K562 (cell line): ENCODE data around the gene TNFAIP3. TPM values are rescaled to one million over a fixed set of nuclear protein-coding genes. Genes with fewer than 3 reads are reported as not detected.
A peak's percentile ranks its signal among the peaks of the same experiment; 100 is the strongest.

ENCODE experiments used
- BCL6 ChIP-seq: fragments of 250-450 bp; sonication (Bioruptor Pico); IDR thresholded peaks from 2 replicates; pipeline ENCODE4 v1.4.0; 2020
- CSDE1 ChIP-seq, 2 experiments: fragments of 450-650 bp; IDR thresholded peaks; 2 replicates each; pipeline ENCODE4 v1.6.1; 2016; ENCODE audit warnings: mild to moderate bottlenecking in 1 of 2
- E2F1 ChIP-seq: sonication (generic); formaldehyde crosslinking; IDR thresholded peaks from 2 replicates; pipeline ENCODE4 v1.8.1; 2023; ENCODE audit warnings: mild to moderate bottlenecking, missing genetic modification reagents, moderate library complexity
- FOXM1 ChIP-seq, 2 experiments: fragments of 450-650 bp in 1 of 2; sonication (generic) in 1 of 2; formaldehyde crosslinking in 1 of 2; IDR thresholded peaks; 2 replicates each; pipeline versions ENCODE4 v1.6.1 to v1.9.0; 2017 to 2022; ENCODE audit warnings: low read depth in 2 of 2, mild to moderate bottlenecking in 2 of 2, missing genetic modification reagents in 1 of 2, moderate library complexity in 1 of 2
- HES1 ChIP-seq: fragments of 450-650 bp; IDR thresholded peaks from 2 replicates; pipeline ENCODE4 v1.6.1; 2016; ENCODE audit warnings: low read depth, mild to moderate bottlenecking, moderate library complexity
- IRF9 ChIP-seq: fragments of 450-650 bp; IDR thresholded peaks from 2 replicates; pipeline ENCODE4 v1.6.1; 2016; ENCODE audit warnings: missing biosample characterization, missing genetic modification characterization
- L3MBTL2 ChIP-seq: fragments of 450-650 bp; IDR thresholded peaks from 2 replicates; pipeline ENCODE4 v1.6.1; 2016; ENCODE audit warnings: mild to moderate bottlenecking, moderate library complexity
- MEIS2 ChIP-seq: fragments of 450-650 bp; IDR thresholded peaks from 2 replicates; pipeline ENCODE4 v1.6.1; 2014; ENCODE audit warnings: mild to moderate bottlenecking; ENCODE audit not compliant: partially characterized antibody
- NEUROD1 ChIP-seq: fragments of 150-350 bp; IDR thresholded peaks from 2 replicates; pipeline ENCODE4 v1.6.1; 2014; ENCODE audit warnings: borderline replicate concordance, low read length, low read depth; ENCODE audit not compliant: partially characterized antibody
- PCBP1 ChIP-seq: fragments of 200-400 bp; formaldehyde crosslinking; IDR thresholded peaks from 2 replicates; pipeline ENCODE4 v1.6.1; 2018; ENCODE audit warnings: mild to moderate bottlenecking, low read depth, low read length; ENCODE audit not compliant: poor library complexity, severe bottlenecking
- RAD51 ChIP-seq: fragments of 450-650 bp; IDR thresholded peaks from 2 replicates; pipeline ENCODE4 v1.7.1; 2016; ENCODE audit warnings: low read depth, mild to moderate bottlenecking, borderline replicate concordance
- TOE1 ChIP-seq, 2 experiments: fragments of 450-650 bp in 1 of 2; sonication (generic) in 1 of 2; formaldehyde crosslinking in 1 of 2; IDR thresholded peaks; 2 replicates each; pipeline versions ENCODE4 v1.7.1 to v1.8.0; 2016 to 2022; ENCODE audit warnings: borderline replicate concordance in 2 of 2, mild to moderate bottlenecking in 2 of 2, antibody characterized with exemption in 1 of 2, inconsistent platforms in 1 of 2, low read depth in 1 of 2, missing genetic modification reagents in 1 of 2, moderate library complexity in 1 of 2
- TRIM24 ChIP-seq, 2 experiments: fragments of 450-650 bp; IDR thresholded peaks; 2 replicates each; pipeline ENCODE4 v1.6.1; 2016
- ZNF512 ChIP-seq: IDR thresholded peaks from 2 replicates; pipeline ENCODE4 v1.6.1; 2016; ENCODE audit warnings: missing genetic modification characterization, missing compliant biosample characterization
- ZNF57 ChIP-seq: fragments of 450-650 bp; formaldehyde crosslinking; IDR thresholded peaks from 2 replicates; pipeline ENCODE4 v1.4.0; 2020; ENCODE audit warnings: mild to moderate bottlenecking, moderate library complexity
- ZNF592 ChIP-seq: fragments of 450-650 bp; IDR thresholded peaks from 2 replicates; pipeline ENCODE4 v1.6.1; 2017; ENCODE audit warnings: antibody characterized with exemption, mild to moderate bottlenecking
- ZNF740 ChIP-seq, 3 experiments: fragments of 200-800 bp in 1 of 3; sonication (Bioruptor generic) in 1 of 3; sonication (generic) in 1 of 3; formaldehyde crosslinking in 1 of 3; IDR thresholded peaks; 2 replicates each; pipeline versions ENCODE4 v1.6.1 to v1.8.0; 2016 to 2022; ENCODE audit warnings: mild to moderate bottlenecking in 2 of 3, missing compliant biosample characterization in 2 of 3, missing genetic modification characterization in 2 of 3, missing genetic modification reagents in 1 of 3
- polyA plus RNA-seq, 8 experiments: library from polyadenylated mRNA; depleted of rRNA in 4 of 8; stranded (reverse) in 5 of 8; unstranded in 3 of 8; fragments of >200 nt; fragmentation: Nextera tagmentation in 2 of 8; fragmentation: Illumina TruSeq in 1 of 8; extraction: Ambion mirVana in 2 of 8; extraction: Trizol in 1 of 8; gene quantifications; 2 replicates each; pipeline versions ENCODE4 v1.2.1 to v1.2.3, GENCODE V29; 2011 to 2014; ENCODE audit warnings: inconsistent platforms in 1 of 8, missing spikeins in 1 of 8
- total RNA-seq, 7 experiments: library from RNA; depleted of rRNA in 6 of 7; stranded (reverse); fragments of >200 nt in 6 of 7; fragmentation: Illumina TruSeq in 2 of 7; extraction: Trizol in 2 of 7; gene quantifications; 2 replicates each; pipeline versions ENCODE4 v1.2.1 to v1.2.3, GENCODE V29; 2011 to 2021; ENCODE audit warnings: low replicate concordance in 1 of 7

Gene TNFAIP3
- total and polyA plus RNA-seq, 9 of the 15 experiments (the other 6 are each of a cell fraction or from before 2014, with no cell fraction given), result 0.79 to 17.0 (median 6.4) TPM

GRCh38 chr6:137906020-137906472, 39.0 kb downstream of the TNFAIP3 start (continued):
- TF ChIP-seq ZNF740 (CRISPR knock-in tag; IDR thresholded peaks at IDR 0.05) (no peak), ZNF740 (tag; IDR thresholded peaks at IDR 0.05) (no peak), ZNF57 (CRISPR knock-in tag) (no peak), MEIS2 (no peak), PCBP1 (no peak), CSDE1 (IDR thresholded peaks at IDR 0.05) (peak in 1 of 2 experiments; percentile 49; a peak in 1 of 4 replicates), BCL6 (CRISPR knock-in tag) (no peak), RAD51 (peak; percentile 13; the same call in 1 of the 2 replicates), FOXM1 (IDR thresholded peaks at IDR 0.05; ENCODE audit: low read depth) (peak; percentile 65), FOXM1 (CRISPR knock-in tag; IDR thresholded peaks at IDR 0.05; ENCODE audit: low read depth) (no peak), NEUROD1 (no peak), ZNF592 (peak; percentile 86), TRIM24 (IDR thresholded peaks at IDR 0.05) (peak; percentile 10 to 53; a peak in 2 of 4 replicates), HES1 (peak; percentile 55), E2F1 (CRISPR knock-in tag) (no peak), TOE1 (IDR thresholded peaks at IDR 0.05; ENCODE audit: borderline replicate concordance) (peak; percentile 52; the same call in 1 of the 2 replicates), TOE1 (CRISPR knock-in tag; IDR thresholded peaks at IDR 0.05; ENCODE audit: borderline replicate concordance, low read depth) (no peak), ZNF512 (tag) (no peak), IRF9 (tag) (no peak), L3MBTL2 (peak; percentile 84)
